Breast epithelium (tissue), 4 donors: Measurements from ENCODE around the gene PCDH9. TPM values are rescaled to one million over a fixed set of nuclear protein-coding genes. Genes with fewer than 3 reads are reported as not detected.
A peak's percentile ranks its signal among the peaks of the same experiment; 100 is the strongest.

Experiments
- DNase-seq, 2 donors: peaks; one replicate each; pipeline ENCODE4 v3.0.0-alpha.2; 2019; ENCODE audit warnings: low spot score in 2 of 2
- H3K27ac ChIP-seq, 2 donors: fragments of 200-600 bp; sonication (generic) in 1 of 2; one replicate each; pipeline ENCODE4 v1.5.1; 2016 to 2019; ENCODE audit warnings: mild to moderate bottlenecking in 1 of 2
- H3K27me3 ChIP-seq, 2 donors: fragments of 200-600 bp; sonication (generic) in 1 of 2; one replicate each; pipeline versions ENCODE4 v1.5.1 to v1.6.0; 2017 to 2019; ENCODE audit warnings: control low read depth in 1 of 2, mild to moderate bottlenecking in 1 of 2
- H3K36me3 ChIP-seq: fragments of 200-600 bp; one replicate; pipeline ENCODE4 v1.5.1; 2019
- H3K4me1 ChIP-seq, 2 donors: fragments of 200-600 bp; sonication (generic); one replicate each; pipeline ENCODE4 v1.5.1; 2016 to 2019; ENCODE audit warnings: control low read depth in 1 of 2
- H3K4me3 ChIP-seq, 3 donors: fragments of 200-600 bp; sonication (generic); 1 replicate in 2 of 3; 2 replicates in 1 of 3; pipeline ENCODE4 v1.5.1; 2016 to 2019; ENCODE audit warnings: mild to moderate bottlenecking in 3 of 3, moderate library complexity in 2 of 3
- H3K9me3 ChIP-seq, 2 donors: fragments of 200-600 bp; sonication (generic) in 1 of 2; one replicate each; pipeline ENCODE4 v1.5.1; 2016 to 2019; ENCODE audit warnings: control low read depth in 1 of 2
- POLR2A ChIP-seq: fragments of 450-650 bp; IDR thresholded peaks from one replicate; pipeline ENCODE4 v1.6.1; 2016; ENCODE audit warnings: antibody characterized with exemption, mild to moderate bottlenecking, moderate library complexity
- POLR2AphosphoS5 ChIP-seq, 3 donors: sonication (generic); formaldehyde crosslinking; IDR thresholded peaks; one replicate each; pipeline ENCODE4 v1.6.1; 2017; ENCODE audit warnings: antibody characterized with exemption in 3 of 3
- intact Hi-C: fragments of 100-400 bp; cut with DNase I; formaldehyde crosslinking; loops from one replicate; pipeline ENCODE4 v1.15.1; 2023; ENCODE audit warnings: low total_unique reads
- total RNA-seq, 3 donors: library from RNA; depleted of rRNA; stranded (reverse); fragments of >200 nt; gene quantifications; one replicate each; pipeline ENCODE4 v1.1.0, GENCODE V29; 2016
- TF ChIP-seq, protein P1 (sequence below), 3 donors: fragments of 450-650 bp; IDR thresholded peaks; one replicate each; pipeline ENCODE4 v1.5.1; 2016 to 2017; ENCODE audit warnings: antibody characterized with exemption in 3 of 3, mild to moderate bottlenecking in 3 of 3, moderate library complexity in 3 of 3

PCDH9 gene
- total RNA-seq, 3 donors from 2014 or later, result 0.98 to 26.7 (median 3.7) TPM

DNA sequence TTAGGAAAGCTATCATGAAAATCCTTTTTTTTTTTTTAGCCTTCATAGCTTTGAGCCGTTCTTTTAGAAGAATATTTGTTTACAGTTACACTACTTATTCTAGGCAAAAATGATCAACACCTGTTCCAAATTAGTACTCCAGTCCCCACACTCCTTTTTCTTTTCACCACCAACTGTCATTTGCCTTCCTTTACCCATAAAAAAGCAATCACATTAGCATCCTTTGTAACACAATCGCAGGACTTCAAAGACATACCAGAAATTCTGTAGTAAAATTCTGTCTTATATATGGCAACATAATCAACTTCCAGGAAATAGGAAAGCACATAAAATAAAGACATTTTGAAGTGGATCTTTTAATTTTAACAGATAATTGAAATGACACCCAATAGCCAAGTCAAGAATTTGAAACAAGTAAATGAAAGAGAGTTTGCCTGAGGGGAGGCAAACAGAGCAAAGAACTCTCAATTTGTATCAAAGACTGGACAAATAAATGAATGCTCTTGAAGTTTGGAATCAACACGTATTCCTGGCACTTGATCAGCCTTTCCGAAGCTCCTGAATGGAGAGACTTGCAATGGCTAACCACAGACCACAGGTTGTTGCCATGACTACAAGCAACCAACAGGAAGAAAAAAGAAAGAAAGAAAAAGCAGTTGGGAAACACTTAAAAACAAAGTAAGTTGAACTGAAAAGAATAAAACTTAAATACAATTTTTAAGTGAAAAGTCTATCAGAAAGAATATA, 206.8 kb downstream of the PCDH9 start:
- no peak overlapping the region for H3K4me3 ChIP-seq
- DNase-seq, result peak in 1 of 2 donors; percentile 69
- no peaks in the 10 kb centered on the region for H3K9me3 ChIP-seq
- H3K4me1 ChIP-seq, result peaks cover 0 to 5% of the 10 kb centered on the region in 2 donors
- H3K27me3 ChIP-seq, result no peaks in the 10 kb centered on the region
- intact Hi-C loops, result no loop called here
- H3K36me3 ChIP-seq, result no peaks in the 10 kb centered on the region
- TF ChIP-seq POLR2AphosphoS5 (IDR thresholded peaks at IDR 0.05), result no peak
- no peak overlapping the region for H3K27ac ChIP-seq

DNA sequence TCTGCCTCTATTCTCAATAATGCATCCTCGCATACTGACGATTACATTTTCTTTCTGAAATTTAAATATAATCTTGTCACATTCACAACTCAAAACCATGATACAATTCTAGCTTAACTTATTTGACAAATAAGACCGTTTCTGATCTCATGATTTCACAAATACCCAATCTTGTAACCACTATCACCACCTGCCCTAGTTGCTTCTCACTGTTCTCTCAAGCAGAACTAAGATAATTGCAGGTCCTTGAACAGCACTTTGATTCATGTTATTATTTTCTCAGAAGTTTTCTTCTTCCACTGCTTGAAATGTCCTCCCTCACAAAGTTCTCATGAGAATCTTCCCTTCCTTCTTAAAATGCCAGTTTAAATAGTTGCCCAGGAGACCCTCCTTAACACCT, 211.4 kb downstream of the PCDH9 start:
- intact Hi-C loops, result no loop called here
- H3K9me3 ChIP-seq, result no peaks in the 10 kb centered on the region
- H3K4me3 ChIP-seq, result no peak overlapping the region
- peaks cover 0 to 5% of the 10 kb centered on the region in 2 donors for H3K4me1 ChIP-seq
- H3K27ac ChIP-seq, result no peak overlapping the region
- no peaks in the 10 kb centered on the region for H3K27me3 ChIP-seq
- no peaks in the 10 kb centered on the region for H3K36me3 ChIP-seq
- TF ChIP-seq, protein P1, sequence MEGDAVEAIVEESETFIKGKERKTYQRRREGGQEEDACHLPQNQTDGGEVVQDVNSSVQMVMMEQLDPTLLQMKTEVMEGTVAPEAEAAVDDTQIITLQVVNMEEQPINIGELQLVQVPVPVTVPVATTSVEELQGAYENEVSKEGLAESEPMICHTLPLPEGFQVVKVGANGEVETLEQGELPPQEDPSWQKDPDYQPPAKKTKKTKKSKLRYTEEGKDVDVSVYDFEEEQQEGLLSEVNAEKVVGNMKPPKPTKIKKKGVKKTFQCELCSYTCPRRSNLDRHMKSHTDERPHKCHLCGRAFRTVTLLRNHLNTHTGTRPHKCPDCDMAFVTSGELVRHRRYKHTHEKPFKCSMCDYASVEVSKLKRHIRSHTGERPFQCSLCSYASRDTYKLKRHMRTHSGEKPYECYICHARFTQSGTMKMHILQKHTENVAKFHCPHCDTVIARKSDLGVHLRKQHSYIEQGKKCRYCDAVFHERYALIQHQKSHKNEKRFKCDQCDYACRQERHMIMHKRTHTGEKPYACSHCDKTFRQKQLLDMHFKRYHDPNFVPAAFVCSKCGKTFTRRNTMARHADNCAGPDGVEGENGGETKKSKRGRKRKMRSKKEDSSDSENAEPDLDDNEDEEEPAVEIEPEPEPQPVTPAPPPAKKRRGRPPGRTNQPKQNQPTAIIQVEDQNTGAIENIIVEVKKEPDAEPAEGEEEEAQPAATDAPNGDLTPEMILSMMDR (IDR thresholded peaks at IDR 0.05), result no peak
- TF ChIP-seq POLR2A (no peak), POLR2AphosphoS5 (IDR thresholded peaks at IDR 0.05) (no peak)
- DNase-seq, result no peak

DNA sequence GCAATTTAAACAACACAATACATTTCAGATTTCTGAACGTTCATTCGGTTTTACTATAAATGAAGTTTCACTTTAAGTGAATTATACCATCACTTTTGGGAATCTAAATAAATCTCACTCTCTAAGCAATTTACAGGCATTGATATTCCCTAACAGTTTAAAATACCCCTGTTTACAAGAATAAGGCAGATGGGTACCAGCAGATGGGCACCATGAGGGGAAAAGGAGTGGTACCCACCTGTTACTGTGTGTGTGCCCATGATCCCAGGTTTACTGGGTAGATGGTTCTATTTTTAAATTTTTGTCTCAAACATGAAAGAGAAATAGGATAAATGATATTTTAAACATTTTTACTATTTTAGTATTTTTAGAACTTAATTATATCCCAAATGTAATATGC, 212.9 kb downstream of the PCDH9 start:
- Histone ChIP-seq H3K27me3 (no peaks in the 10 kb centered on the region), H3K27ac (no peak overlapping the region), H3K36me3 (no peaks in the 10 kb centered on the region), H3K4me3 (no peak overlapping the region), H3K9me3 (no peaks in the 10 kb centered on the region), H3K4me1 (no peaks in the 10 kb centered on the region)
- intact Hi-C loops, result no loop called here
- no peak for DNase-seq
- TF ChIP-seq POLR2AphosphoS5 (IDR thresholded peaks at IDR 0.05), result no peak
- no peak for TF ChIP-seq POLR2A
- TF ChIP-seq, protein P1 (IDR thresholded peaks at IDR 0.05), result no peak

DNA sequence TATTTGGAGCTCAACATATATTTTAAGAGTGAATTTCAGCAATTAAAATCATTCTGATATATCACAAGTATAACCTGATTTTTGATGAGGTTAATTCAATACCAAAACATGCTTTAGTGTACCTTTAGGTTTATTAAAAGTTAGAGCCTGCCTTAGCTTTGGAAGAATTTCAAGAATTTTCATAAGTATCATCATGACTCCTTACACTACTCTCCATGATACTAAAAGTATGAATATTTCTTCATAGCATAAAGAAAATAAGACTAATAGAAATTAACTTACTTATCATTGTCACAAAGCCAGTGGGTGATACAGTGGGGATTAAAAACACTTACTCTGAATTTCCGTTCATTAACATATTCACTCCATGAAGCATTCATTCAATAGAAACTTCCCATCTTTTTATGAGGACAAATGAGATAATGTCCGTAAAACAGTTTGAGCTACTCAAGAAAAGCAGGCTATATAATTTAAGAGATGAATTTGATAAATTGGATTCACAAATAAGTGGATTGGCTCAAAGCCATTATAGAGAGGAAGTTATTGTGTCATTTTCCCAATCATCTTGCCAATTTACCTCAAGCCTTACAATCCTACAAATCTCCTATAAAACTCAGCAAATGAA, 214.0 kb downstream of the PCDH9 start:
- no peak overlapping the region for H3K4me3 ChIP-seq
- no peaks in the 10 kb centered on the region for H3K9me3 ChIP-seq
- no peaks in the 10 kb centered on the region for H3K27me3 ChIP-seq
- H3K4me1 ChIP-seq, result no peaks in the 10 kb centered on the region
- no peak overlapping the region for H3K27ac ChIP-seq
- TF ChIP-seq, protein P1 (IDR thresholded peaks at IDR 0.05), result no peak
- no peak for TF ChIP-seq POLR2A
- TF ChIP-seq POLR2AphosphoS5 (IDR thresholded peaks at IDR 0.05), result no peak
- DNase-seq, result no peak
- intact Hi-C loops, result no loop called here
- H3K36me3 ChIP-seq, result no peaks in the 10 kb centered on the region

DNA sequence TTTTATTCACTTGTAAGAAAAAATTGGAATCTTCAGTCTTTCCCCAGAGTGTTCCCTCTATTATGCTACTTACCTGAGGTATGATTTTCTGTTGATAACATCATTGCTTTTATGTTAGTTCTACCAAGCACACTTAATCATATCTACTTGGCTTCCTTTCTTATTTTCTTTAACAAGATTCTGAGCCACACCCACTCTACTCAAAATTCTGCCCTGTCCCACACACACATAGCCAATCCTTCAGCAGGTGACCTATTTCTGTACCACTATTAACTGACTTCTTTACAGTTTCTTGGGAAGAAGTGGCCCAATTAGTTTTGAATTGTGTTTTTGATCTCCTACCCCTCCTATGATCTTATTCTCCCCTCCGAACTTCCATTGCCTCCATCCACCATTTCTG, 215.7 kb downstream of the PCDH9 start:
- no peak for TF ChIP-seq POLR2A
- no peak for DNase-seq
- Histone ChIP-seq H3K4me3 (no peak overlapping the region), H3K4me1 (no peaks in the 10 kb centered on the region), H3K9me3 (no peaks in the 10 kb centered on the region), H3K27ac (no peak overlapping the region), H3K36me3 (no peaks in the 10 kb centered on the region), H3K27me3 (no peaks in the 10 kb centered on the region)
- intact Hi-C loops, result no loop called here

DNA sequence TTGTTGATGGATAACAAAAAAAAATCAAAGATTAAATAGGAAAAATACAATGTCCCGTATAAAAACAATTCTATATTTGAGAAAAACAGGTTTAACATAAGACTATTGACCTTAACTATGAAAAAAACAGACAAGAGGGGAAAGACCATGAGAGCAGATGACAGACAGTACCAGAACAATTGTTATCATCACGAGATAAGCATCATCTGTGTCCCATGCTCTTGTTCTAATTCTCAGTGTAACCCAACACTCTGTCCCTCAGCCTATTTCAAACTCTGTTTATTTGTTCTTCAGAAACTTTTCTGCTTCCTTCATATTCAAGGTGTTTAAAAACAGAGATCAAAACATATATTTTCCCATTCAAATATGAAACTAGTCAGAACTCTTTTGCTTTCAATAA, 216.4 kb downstream of the PCDH9 start:
- no peaks in the 10 kb centered on the region for H3K27me3 ChIP-seq
- H3K4me1 ChIP-seq, result no peaks in the 10 kb centered on the region
- intact Hi-C loops, result no loop called here
- H3K9me3 ChIP-seq, result no peaks in the 10 kb centered on the region
- TF ChIP-seq, protein P1 (IDR thresholded peaks at IDR 0.05), result no peak
- TF ChIP-seq POLR2AphosphoS5 (IDR thresholded peaks at IDR 0.05), result no peak
- no peak for TF ChIP-seq POLR2A
- no peak overlapping the region for H3K4me3 ChIP-seq
- H3K27ac ChIP-seq, result no peak overlapping the region
- no peaks in the 10 kb centered on the region for H3K36me3 ChIP-seq
- DNase-seq, result no peak
